Fibroblast of skin of left biceps (primary cell): ENCODE data around the gene HELZ.
"Not testable (repeated sequence)": the region's sequence is repeated elsewhere in the genome, so short reads cannot be mapped to it uniquely, and the experiment has no call there.

Experiments
- DNase-seq, 2 experiments: peaks; one replicate each; pipeline ENCODE4 v3.0.0-alpha.2; 2013; ENCODE audit warnings: low read depth in 2 of 2

HELZ gene

DNA sequence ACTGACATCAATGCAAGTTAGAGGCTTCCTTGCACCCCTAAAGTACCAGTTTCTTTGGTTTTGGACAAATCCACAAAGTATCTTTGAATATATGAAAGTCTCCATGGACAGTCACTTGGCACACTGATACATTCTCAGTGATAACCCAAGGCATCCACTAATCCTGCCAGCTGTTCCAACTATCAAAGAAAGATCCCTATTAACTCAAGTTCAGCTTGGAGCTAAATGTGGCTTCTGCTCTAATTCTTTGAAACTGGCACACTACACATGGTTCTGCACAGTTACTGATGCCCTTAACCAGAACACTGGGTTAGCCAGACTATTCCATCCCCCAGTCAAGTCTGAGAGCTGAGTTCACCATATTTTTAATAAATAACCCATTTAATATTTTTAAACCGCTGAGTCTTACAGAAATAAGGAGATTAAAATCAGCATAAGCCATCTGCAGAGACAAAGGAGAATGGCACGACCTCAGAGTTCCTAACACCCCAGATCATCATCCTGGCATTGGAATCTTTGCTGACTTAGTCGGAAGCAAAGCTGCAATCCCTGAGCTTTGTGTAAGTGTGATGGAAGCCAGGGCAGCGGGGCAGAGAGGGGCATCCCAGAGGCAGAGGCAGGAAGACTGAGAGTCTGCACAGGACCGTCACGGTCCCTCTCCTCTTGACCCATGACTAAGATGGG is 194.4 kb downstream of the HELZ start:
- DNase-seq = no peak

DNA sequence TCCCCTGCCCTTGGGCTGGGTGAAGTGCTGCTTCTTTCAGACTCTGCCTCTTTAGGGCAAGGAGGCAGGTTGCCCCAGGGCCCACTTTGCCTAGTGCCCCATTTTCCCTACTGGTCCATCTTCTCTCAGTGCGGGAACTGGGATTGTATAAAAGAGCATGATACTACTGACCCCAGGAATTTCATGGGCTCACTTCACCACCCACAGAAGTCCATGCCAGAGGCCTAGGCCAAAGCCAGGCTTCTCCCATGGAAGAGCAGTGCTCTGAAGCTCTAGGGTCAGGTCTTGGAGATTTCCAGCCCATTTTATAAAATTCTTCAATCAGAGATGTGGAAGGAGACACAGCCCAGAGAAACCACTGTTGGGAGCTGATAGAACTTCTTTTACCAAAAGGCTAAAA is 194.9 kb downstream of the HELZ start:
- no peak for DNase-seq

DNA sequence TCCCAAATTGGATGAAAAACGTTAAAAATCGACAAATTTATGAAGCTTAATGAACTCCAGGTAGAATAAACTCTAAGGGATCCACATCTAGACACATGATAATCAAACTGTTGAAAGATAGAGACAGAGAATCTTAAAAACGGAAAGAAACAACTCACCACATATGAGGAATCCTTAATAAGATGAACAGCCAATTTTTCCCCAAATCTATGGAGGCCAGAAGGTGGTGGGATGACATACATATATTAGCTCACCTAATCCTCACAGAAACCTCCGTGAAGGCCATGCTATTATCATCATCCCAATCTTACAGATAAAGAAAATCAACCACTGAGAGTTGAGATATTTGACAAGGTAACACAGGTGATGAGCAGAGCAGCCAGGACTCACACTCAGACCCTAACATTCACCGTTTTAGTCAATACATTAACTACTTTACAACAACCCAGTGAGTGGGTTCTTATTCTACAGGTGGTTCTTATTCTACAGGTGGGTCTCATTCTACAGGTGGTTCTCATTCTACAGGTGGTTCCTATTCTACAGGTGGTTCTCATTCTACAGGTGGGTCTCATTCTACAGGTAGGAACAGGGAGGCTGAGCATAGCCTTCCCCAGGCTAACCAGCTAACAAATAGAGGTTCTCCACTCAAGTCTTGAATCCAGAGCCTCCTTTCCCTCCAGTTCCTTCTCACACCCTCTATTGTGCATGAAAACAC is 195.8 kb downstream of the HELZ start:
- DNase-seq = no peak

DNA sequence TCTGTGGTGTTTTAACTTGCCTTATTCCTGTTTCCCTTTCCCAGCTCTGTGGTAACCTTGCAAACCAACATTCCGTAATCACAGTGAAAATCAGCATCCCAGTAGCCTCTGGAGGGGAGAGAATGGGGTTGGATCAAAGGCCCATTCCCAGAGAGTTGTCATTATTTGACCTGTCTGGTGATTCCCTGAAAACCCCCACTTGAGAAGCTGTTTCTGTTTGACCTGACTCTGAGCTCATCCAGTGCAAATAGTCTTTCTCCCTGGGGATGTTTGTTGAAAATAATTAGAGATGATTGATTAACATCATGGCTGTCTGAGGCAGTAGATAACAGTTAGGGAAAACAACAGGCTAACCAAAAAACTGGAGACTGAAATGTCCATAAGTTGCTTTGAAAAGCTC is 197.6 kb downstream of the HELZ start:
- DNase-seq = no peak

DNA sequence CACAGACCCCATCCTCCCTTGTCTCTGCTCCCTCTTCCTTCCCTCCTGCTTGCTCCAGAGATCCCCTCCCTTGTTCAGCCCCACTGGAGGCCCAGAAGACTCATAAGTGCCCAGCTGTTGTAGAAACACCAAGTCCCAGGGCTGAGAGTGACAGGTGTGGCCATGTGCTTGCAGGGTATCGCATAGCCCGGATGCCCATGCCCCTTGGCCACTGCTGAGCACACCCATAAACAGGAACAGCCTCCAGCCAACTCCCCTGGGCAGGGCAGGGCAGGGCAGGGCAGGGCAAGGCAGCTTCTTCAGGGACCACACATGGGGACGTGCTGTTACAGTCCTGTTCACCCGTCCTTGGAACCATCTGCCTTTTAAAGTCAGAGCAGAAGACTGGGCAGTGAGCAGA is 198.6 kb downstream of the HELZ start:
- DNase-seq = no peak

DNA sequence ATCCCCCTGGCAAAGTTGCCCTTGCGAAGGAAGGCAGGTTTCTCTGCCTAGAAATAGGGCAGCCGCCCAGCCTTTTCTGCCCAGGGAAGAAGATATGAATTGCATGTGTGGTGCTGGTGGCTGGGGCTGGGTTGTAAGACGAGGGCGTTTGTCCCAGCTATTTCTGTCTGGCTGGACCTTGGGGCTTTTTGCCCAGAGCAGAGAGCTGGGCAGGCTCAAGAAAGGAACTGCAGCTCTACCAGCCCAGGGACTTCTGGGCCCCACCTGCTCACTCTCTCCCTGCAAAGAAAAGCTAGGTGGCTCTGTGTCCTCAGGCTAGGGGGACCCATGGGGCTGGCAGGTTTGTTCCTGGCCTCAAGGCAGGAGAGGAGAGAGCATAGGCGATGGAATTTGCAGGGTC is 200.1 kb downstream of the HELZ start:
- DNase-seq = no peak

DNA sequence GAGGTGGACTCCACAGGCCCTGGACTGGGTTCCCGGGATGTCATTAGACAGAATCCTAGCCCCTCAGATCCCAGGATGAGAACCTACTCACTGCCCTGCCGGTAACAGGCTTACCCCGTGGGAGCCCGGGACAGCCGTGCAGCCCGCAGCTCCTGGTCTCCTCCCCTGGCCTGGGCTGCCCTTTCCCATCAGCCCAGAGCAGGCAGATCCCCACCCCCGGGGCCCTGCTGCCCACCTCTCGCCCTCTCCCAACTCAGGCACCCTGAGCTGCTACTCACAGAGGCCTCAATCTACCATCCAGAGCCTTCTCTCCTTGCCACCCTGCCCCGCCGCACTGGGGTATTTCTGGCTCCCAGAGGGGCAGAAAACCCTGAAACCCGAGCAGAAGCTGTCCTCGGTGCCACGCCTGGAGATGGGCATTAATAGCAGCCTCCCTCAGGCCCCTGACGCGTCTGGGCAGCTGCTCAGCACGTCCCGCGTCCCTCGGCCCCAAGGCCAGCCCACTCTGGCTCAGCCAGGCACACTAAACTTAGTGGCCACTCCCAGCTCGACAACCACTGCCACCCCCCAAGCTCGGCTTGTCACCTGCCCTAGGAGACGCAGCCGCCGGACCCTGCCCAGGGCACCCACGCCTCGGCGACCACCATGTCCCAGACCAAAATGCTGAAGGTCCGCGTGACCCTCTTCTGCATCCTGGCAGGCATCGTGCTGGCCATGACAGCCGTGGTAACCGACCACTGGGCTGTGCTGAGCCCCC is 200.8 kb downstream of the HELZ start, which contains the start of gene CACNG1:
Gene CACNG1 (plus strand): TSS at position 539 of the 757 bp plus-strand sequence. CDS start 107 bp downstream, at position 646.
- no peak for DNase-seq

DNA sequence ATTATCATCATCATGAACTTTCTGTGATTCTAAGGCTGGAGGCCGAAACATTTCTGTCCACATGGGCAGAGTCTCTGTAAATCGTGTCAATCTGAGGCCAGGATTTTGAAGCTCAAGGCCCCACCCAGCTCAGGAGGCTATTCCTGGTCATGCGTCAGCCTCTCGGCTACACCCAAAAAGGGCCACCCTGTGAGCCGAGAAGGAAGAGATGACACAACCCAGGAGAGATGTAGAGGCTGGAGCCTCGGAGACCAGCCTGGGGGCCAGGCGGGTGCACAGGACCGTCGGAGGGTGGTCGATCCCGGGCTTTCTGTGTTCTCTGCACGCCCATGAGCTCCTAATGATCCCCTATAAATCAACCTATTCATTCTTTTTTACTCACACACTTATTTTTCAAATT is 201.7 kb downstream of the HELZ start:
- DNase-seq = no peak

DNA sequence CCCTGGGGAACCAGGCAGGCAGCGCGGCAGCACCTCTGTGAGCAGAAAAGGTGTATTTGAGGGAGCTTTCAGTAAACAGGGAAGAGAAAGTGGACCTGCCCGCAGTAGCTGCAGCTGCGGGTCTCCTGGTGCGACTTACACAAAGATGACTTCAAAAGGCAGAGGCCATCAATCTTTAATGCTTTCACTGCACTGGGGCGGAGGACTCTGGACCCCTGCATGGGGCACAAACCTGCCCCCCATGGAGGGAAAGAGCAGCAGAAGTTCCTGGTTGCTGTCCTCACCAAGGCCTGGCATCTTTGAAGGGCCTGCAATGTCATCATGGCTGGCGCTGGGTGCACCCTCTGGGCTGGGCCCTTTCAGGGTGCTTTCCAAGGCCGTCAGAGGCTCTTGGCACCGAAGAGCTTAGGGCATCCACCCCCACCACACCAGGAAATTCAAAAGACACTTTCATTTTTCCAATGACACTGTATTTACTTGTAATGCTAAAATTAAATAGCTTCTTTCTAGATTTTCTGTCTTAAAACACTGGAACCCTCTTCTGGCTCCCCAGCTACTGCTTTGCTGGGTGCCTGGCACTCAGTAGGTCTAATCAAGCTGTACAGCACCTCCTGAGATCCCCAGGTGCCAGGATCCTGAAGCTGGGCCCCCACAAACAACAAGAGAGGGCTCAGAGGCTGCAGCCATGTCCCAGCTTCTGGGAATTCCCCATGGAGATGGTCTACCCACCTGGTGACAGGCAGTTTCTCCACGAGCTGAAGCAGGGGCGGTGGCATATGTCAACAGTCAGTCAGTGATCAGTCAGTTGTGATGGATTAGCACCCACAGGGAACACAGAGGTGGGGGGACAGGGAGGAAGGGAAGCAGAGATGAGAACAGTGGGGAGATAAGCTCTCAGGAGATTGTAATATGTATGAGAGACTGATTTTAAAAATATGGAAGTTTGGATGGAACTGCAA is 202.8 kb downstream of the HELZ start:
- no peak for DNase-seq

DNA sequence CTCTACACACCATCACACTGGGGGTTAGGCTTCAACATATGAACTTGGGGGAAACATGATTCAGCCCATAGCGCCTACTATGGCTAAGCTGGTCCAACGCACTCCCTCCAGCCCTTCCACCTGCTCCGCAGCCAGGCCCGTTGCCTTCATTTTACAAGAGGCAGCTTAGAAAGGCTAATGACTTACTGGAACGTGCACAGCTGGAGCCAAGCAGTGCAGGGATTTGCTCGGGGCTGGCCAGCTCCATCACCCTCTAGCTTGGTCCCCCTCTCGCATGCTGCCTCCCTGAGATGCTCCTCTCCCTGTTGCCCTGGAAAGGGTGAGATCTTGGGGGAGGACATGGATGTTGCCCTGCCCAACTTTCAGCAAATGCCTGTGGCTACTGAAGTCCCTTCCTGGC is 203.5 kb downstream of the HELZ start:
- DNase-seq = no peak

DNA sequence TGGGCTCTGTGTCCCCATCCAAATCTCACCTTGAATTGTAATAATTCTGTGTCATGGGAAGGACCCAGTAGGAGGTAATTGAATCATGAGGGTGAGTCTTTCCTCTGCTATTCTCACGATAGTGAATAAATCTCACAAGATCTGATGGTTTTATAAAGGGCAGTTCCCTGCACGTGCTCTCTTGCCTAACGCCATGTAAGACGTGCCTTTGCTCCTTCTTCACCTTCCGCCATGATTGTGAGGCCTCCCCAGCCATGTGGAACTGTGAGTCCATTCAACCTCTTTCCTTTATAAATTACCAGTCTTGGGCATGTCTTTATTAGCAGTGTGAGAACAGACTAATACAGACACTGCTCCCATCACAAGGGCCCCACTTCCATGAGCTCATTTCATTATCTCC is 203.9 kb downstream of the HELZ start:
- DNase-seq = not testable (repeated sequence)

DNA sequence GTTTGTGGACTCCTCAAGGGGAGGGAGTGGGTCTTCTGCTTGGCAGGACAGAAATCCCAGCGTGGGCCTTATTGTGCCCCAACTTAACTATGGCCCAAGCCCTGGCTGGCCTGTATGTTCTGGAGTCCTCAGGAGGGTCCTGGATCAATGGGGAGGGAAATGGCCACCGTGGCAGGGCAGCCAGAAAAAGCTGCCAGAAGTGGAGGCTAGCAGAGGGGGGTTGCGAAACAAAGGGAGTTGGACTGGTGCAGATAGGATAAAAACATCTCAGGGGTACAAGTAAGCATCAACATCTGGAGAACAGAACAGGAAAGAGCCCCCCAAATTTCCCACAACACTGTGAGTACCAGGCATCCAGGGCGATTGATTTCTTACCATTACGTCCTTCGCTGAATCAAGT is 204.3 kb downstream of the HELZ start:
- no peak for DNase-seq

DNA sequence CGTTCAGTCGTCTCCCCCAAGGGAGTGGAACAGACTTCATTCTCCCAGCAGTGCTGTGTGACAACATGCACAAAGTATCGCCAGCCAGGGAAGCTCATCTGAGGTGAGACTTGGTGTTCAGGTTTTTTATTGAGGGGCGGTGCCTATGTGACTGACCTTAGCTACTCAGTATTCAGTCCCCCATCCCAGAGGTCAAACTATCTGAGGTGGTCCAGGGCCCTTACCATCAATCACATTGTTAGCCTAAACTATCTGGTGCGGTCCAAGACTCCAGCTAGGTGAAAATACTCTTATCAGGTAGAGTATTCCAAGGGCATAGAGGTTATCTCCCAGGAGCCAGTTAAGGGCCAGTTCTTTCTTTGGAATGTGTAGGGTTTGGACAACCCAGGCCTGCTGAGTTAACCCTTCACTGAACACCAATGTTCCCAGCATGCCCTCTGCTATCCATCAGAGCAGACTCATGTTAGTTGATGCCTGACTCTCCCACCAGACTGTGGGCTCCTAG is 206.1 kb downstream of the HELZ start:
- no peak for DNase-seq

DNA sequence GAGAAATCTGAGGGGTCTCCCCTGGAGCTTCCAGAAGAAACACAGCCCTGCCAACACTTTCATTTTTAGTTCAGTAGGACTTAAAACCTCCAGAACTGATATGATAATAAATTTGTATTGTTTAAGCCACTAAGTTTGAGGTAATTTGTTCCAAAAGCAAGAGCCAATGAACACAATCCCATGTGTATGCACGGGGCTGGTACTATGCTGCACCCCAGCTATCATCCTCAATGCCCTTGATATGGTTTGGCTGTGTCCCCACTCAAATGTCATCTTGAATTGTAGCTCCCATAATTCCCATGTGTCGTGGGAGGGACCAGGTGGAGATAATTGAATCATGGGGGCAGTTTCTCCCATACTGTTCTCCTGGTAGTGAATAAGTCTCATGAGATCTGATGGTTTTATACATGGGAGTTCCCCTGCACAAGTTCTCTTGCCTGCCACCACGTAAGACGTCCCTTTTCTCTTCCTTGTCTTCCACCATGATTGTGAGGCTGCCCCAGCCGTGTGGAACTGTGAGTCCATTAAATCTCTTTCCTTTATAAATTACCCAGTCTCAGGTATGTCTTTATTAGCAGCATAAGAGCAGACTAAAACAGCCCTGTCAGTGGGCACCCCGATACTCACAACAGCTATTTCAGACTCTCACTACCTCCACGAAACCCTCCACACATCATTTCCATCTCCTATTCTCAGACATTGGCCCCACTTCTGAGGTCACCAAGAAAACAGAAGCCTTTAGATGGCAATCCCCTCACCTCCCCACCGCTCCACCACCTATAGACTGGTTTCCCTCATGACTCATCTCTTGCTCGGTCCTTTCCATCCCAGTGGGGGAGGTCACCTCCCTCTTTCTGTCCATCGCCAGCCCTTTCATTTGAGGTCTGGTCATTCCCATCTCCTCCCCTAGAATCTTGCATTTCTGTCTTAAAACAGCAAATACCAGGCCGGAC is 209.6 kb downstream of the HELZ start:
- no peak for DNase-seq

DNA sequence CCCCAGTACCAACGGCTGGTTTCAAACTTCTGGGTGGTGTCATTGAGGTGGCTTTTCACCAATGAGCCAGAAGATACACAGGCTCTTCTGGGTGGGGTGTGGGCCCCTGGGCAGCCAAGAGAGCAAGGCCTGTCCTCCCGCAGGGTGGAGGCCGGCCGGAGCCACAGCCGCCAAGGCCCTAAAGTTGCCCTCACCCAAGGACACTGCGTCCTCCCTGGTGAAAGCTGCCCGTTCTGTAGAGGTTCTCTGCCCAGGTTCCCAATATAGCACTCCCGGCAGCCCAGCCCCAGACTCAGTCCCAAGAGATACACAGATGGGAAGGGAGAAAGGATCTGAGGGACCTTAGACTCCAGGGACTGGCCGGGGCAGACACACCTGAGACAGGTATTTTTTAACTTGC is 211.4 kb downstream of the HELZ start:
- DNase-seq = no peak

DNA sequence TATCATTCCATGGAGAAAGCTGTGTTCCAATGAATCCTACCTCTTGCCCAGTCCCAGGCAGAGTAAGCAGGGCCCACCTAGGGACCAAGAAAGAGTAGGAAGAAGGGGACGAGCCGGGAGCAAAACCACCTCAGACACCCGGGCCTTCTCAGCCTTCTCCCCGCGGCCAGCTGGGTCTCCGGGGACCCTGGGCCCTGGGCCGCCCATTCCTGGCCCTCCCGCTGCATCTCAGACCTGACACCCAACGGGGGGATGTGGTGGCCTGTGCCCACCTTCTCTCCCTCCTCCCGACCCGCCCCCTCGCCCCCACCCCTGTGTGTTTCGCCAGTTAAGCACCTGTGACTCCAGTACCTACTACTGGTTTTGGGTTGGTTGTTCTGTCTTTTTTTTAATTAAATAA is 212.0 kb downstream of the HELZ start:
- no peak for DNase-seq

DNA sequence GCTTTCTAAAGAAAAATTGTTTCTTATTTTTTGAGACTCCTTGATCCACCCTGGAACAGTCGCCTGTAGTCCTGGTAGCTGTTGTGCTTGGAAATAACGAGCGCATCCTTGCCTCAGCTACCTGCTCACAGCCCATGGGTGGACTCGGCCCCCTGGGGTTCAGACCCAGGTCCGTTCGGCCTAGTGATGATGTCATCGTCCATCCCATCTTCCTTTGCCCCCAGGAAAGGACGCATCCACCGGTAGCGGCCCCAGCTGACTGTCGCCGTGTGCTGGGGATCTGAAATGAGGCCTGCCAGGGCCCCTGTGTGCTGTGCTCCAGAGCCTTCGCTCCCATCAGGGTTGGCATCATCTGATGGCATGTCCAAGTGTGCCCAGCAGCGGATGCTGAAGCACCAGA is 212.6 kb downstream of the HELZ start:
- no peak for DNase-seq

DNA sequence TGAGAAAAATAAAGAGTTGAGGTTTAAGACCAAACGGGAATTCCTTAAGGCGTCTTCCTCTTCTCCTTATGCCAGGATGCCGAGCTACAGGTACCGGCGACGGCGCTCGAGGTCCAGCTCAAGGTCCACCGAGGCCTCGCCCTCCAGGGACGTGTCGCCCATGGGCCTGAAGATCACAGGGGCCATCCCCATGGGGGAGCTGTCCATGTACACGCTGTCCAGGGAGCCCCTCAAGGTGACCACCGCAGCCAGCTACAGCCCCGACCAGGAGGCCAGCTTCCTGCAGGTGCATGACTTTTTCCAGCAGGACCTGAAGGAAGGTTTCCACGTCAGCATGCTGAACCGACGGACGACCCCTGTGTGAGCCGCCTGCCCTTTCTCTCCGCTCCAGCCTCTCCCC is 214.4 kb downstream of the HELZ start:
- DNase-seq = no peak

DNA sequence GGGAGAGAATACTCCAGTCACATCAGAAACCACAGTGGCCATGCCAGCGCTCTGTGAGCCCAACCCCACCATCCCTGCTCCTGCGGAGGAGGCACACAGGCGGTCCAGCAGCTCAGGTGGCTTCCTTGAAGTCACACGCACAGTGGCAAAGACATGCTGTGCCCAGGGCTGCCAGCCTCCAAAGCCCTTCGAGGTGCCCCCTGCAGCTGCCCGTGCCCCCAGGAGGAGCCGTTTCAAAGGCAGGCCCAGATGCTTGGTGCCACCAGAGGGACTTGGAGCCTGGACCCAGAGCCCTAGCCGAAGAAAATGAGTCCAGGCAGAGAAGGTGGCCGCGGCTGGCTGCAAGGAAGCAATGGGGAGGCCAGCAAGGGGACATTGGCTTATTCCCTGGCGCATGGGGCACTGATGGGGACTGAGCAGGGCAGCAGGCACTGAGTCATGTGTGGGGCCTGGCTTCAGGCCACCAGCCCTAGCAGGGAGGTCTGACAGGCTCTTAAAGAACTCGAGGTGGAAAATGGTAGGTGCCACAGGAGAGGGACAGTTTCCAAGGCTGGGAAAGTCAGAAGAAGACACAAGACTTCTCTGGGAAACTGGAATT is 217.9 kb downstream of the HELZ start:
- DNase-seq = no peak

DNA sequence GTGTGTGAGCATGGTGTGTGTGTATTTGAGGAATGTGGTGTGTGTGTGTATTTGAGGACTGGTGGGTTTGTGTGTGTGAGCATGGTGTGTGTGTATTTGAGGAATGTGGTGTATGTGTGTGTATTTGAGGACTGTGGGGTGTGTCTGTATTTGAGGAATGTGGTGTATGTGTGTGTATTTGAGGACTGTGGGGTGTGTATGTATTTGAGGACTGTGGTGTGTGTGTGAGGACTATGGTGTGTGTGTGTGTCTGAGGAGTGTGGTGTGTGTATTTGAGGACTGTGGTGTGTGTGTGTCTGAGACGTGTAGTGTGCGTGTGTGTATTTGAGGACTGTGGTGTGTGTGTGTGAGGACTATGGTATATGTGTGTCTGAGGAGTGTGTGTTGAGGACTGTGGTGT is 218.7 kb downstream of the HELZ start:
- DNase-seq = no peak
